Measurements from ENCODE around the gene NDUFAF5. TPM values are rescaled to one million over a fixed set of nuclear protein-coding genes. Genes with fewer than 3 reads are reported as not detected.

NDUFAF5 gene
- total and polyA plus RNA-seq, 7 donors = 17.4 to 28.2 (median 19.3) TPM

GRCh38 chr20:13765299-13765698 is 19.5 kb upstream of the NDUFAF5 start:
- H3K36me3 ChIP-seq = peaks cover 18 to 74% (median 30%) of the 10 kb centered on the region in 4 donors
- H3K9me3 ChIP-seq = no peaks in the 10 kb centered on the region
- no peak for DNase-seq
- no peak overlapping the region for H3K27ac ChIP-seq
- intact Hi-C loops (cut with DNase I) = no loop called here
- no peaks in the 10 kb centered on the region for H3K4me1 ChIP-seq
- no peak overlapping the region for H3K4me3 ChIP-seq
- no peaks in the 10 kb centered on the region for H3K27me3 ChIP-seq
- TF ChIP-seq POLR2A (IDR thresholded peaks at IDR 0.05) = no peak
- TF ChIP-seq CTCF (IDR thresholded peaks at IDR 0.05) = no peak
- no peak for TF ChIP-seq EP300 (IDR thresholded peaks at IDR 0.05)
- TF ChIP-seq POLR2AphosphoS5 (IDR thresholded peaks at IDR 0.05) = no peak

GRCh38 chr20:13765868-13766416 is 18.9 kb upstream of the NDUFAF5 start:
- Histone ChIP-seq H3K4me3 (no peak overlapping the region), H3K27me3 (no peaks in the 10 kb centered on the region), H3K27ac (no peak overlapping the region), H3K9me3 (no peaks in the 10 kb centered on the region), H3K36me3 (peaks cover 18 to 80% (median 30%) of the 10 kb centered on the region in 4 donors), H3K4me1 (no peaks in the 10 kb centered on the region)
- 96 to 98% methylated on average over 1 of the region's 1 CpG for WGBS, 2 donors
- no peak for DNase-seq
- TF ChIP-seq CTCF (IDR thresholded peaks at IDR 0.05) = no peak
- TF ChIP-seq POLR2AphosphoS5 (IDR thresholded peaks at IDR 0.05) = no peak
- no peak for TF ChIP-seq POLR2A (IDR thresholded peaks at IDR 0.05)
- no peak for TF ChIP-seq EP300 (IDR thresholded peaks at IDR 0.05)
- intact Hi-C loops (cut with DNase I) = no loop called here

- TF ChIP-seq POLR2AphosphoS5 (IDR thresholded peaks at IDR 0.05) (no peak), CTCF (IDR thresholded peaks at IDR 0.05) (no peak), EP300 (IDR thresholded peaks at IDR 0.05) (no peak)
- Histone ChIP-seq H3K4me3 (no peak overlapping the region), H3K4me1 (no peaks in the 10 kb centered on the region), H3K9me3 (no peaks in the 10 kb centered on the region), H3K27me3 (no peaks in the 10 kb centered on the region), H3K36me3 (peaks cover 18 to 93% (median 29%) of the 10 kb centered on the region in 4 donors), H3K27ac (no peak overlapping the region)
- 90% methylated on average over 5 of the region's 5 CpGs for WGBS, 2 donors
- intact Hi-C loops (cut with DNase I) = loop anchor here (10.0 kb wide), 1 partner anchor 225 kb away; no protein-coding TSS in a partner anchor
- DNase-seq = no peak
Observed at GRCh38 chr20:13770141-13770540, 14.7 kb upstream of the NDUFAF5 start.

- 44 to 66% methylated on average over 4 of the region's 4 CpGs for WGBS, 2 donors
- intact Hi-C loops (cut with DNase I) = loop anchor here (1.0 to 10.0 kb wide), 3 partner anchors 227 to 652 kb away; partner anchors contain the start of gene ISM1
- H3K27ac ChIP-seq = no peak overlapping the region
- no peaks in the 10 kb centered on the region for H3K4me1 ChIP-seq
- H3K9me3 ChIP-seq = no peaks in the 10 kb centered on the region
- peaks cover 6 to 93% (median 18%) of the 10 kb centered on the region in 4 donors for H3K36me3 ChIP-seq
- no peak overlapping the region for H3K4me3 ChIP-seq
- H3K27me3 ChIP-seq = no peaks in the 10 kb centered on the region
- TF ChIP-seq POLR2A (IDR thresholded peaks at IDR 0.05) (no peak), CTCF (IDR thresholded peaks at IDR 0.05) (peak in 3 of 4 experiments; percentile 22 to 39 (median 34))
- no peak for DNase-seq
Observed at GRCh38 chr20:13771853-13772453, 12.9 kb upstream of the NDUFAF5 start.
